BE2C (cell line): ENCODE measurements around the gene FKTN.
"Not testable (repeated sequence)": the region's sequence is repeated elsewhere in the genome, so short reads cannot be mapped to it uniquely, and the experiment has no call there.

Experiments used
- DNase-seq: peaks from one replicate; pipeline ENCODE4 v3.0.0-alpha.2; 2020
- H3K27me3 ChIP-seq: fragments of 250-450 bp; sonication (Bioruptor Pico); 2 replicates; pipeline ENCODE4 v1.5.1; 2020; ENCODE audit warnings: mild to moderate bottlenecking
- H3K36me3 ChIP-seq: fragments of 250-450 bp; sonication (Bioruptor Pico); 2 replicates; pipeline ENCODE4 v1.5.1; 2020; ENCODE audit warnings: mild to moderate bottlenecking
- H3K4me1 ChIP-seq: fragments of 250-450 bp; sonication (Bioruptor Pico); 2 replicates; pipeline ENCODE4 v1.5.1; 2020
- H3K4me3 ChIP-seq: 2 replicates; pipeline ENCODE4 v1.5.1; 2011; ENCODE audit warnings: low read depth, low read length
- H3K9me3 ChIP-seq: fragments of 250-450 bp; sonication (Bioruptor Pico); 2 replicates; pipeline ENCODE4 v1.5.1; 2020
- CTCF ChIP-seq: IDR thresholded peaks from 2 replicates; pipeline ENCODE4 v1.5.1; 2012; ENCODE audit warnings: mild to moderate bottlenecking, low read depth, low read length

The FKTN gene

GRCh38 chr9:105531530-105531929, 26.4 kb upstream of the FKTN start:
- Histone ChIP-seq H3K4me1 (no peaks in the 10 kb centered on the region), H3K9me3 (no peaks in the 10 kb centered on the region), H3K27me3 (no peaks in the 10 kb centered on the region), H3K36me3 (peaks cover 14% of the 10 kb centered on the region), H3K4me3 (no peak overlapping the region)
- no peak for DNase-seq
- no peak for TF ChIP-seq CTCF

GRCh38 chr9:105535920-105536668, 21.8 kb upstream of the FKTN start:
- no peak for DNase-seq
- Histone ChIP-seq H3K4me3 (no peak overlapping the region), H3K9me3 (no peaks in the 10 kb centered on the region), H3K4me1 (no peaks in the 10 kb centered on the region), H3K27me3 (no peaks in the 10 kb centered on the region), H3K36me3 (peaks cover 5% of the 10 kb centered on the region; the same call in 1 of the 2 replicates)
- TF ChIP-seq CTCF = no peak

GRCh38 chr9:105539452-105539851, 18.5 kb upstream of the FKTN start:
- Histone ChIP-seq H3K9me3 (no peaks in the 10 kb centered on the region), H3K4me3 (no peak overlapping the region), H3K36me3 (peaks cover 5% of the 10 kb centered on the region; the same call in 1 of the 2 replicates), H3K4me1 (no peaks in the 10 kb centered on the region), H3K27me3 (no peaks in the 10 kb centered on the region)
- peak; percentile 30; the same call in 1 of the 2 replicates for TF ChIP-seq CTCF
- DNase-seq = no peak

GRCh38 chr9:105541838-105542237, 16.1 kb upstream of the FKTN start:
- H3K9me3 ChIP-seq = no peaks in the 10 kb centered on the region
- no peaks in the 10 kb centered on the region for H3K4me1 ChIP-seq
- no peak overlapping the region for H3K4me3 ChIP-seq
- no peak for DNase-seq
- no peak for TF ChIP-seq CTCF
- no peaks in the 10 kb centered on the region; the same call in 1 of the 2 replicates for H3K36me3 ChIP-seq
- H3K27me3 ChIP-seq = no peaks in the 10 kb centered on the region

- Histone ChIP-seq H3K36me3 (no peaks in the 10 kb centered on the region), H3K4me3 (no peak overlapping the region), H3K9me3 (no peaks in the 10 kb centered on the region), H3K4me1 (no peaks in the 10 kb centered on the region), H3K27me3 (no peaks in the 10 kb centered on the region)
- no peak for TF ChIP-seq CTCF
- no peak for DNase-seq
Measured at GRCh38 chr9:105554042-105554441, 3.9 kb upstream of the FKTN start.

GRCh38 chr9:105572455-105572854, 14.5 kb downstream of the FKTN start:
- Histone ChIP-seq H3K36me3 (peaks cover 3% of the 10 kb centered on the region; the same call in 1 of the 2 replicates), H3K4me3 (no peak overlapping the region), H3K27me3 (no peaks in the 10 kb centered on the region), H3K9me3 (no peaks in the 10 kb centered on the region), H3K4me1 (no peaks in the 10 kb centered on the region)
- TF ChIP-seq CTCF = no peak
- no peak for DNase-seq

- not testable (repeated sequence) for H3K9me3 ChIP-seq, DNase-seq
Measured at GRCh38 chr9:105579952-105580351, 22.0 kb downstream of the FKTN start.

GRCh38 chr9:105581550-105581949, 23.6 kb downstream of the FKTN start:
- not testable (repeated sequence) for H3K27me3 ChIP-seq, DNase-seq, H3K4me1 ChIP-seq, H3K36me3 ChIP-seq, H3K9me3 ChIP-seq, H3K4me3 ChIP-seq

More at GRCh38 chr9:105579952-105580351, 22.0 kb downstream of the FKTN start:
- H3K4me1 ChIP-seq, H3K36me3 ChIP-seq, H3K4me3 ChIP-seq, H3K27me3 ChIP-seq: not testable (repeated sequence)
